Measurements from ENCODE around the gene TCAIM.

TCAIM gene

GRCh38 chr3:44402548-44402947, 64.0 kb downstream of the TCAIM start:
- Histone ChIP-seq H3K9me3 (ENCODE audit: insufficient read depth, low read depth, low read length) (no peaks in the 10 kb centered on the region), H2AFZ (ENCODE audit: insufficient read depth, low read length, poor library complexity) (no peak overlapping the region), H3K4me3 (ENCODE audit: low read depth, low read length) (no peak overlapping the region), H4K12ac (ENCODE audit: low read depth, low read length) (no peak overlapping the region), H3K79me1 (ENCODE audit: low read length) (no peaks in the 10 kb centered on the region), H2BK12ac (ENCODE audit: low read length) (no peak overlapping the region), H2BK5ac (ENCODE audit: low read depth, low read length, poor library complexity) (no peak overlapping the region), H4K91ac (ENCODE audit: low read depth, low read length) (no peak overlapping the region), H3K27me3 (ENCODE audit: insufficient read depth, low read length) (no peaks in the 10 kb centered on the region), H3K23ac (ENCODE audit: low read length) (no peak overlapping the region), H3K4ac (ENCODE audit: low read depth, low read length) (no peak overlapping the region), H3K9ac (ENCODE audit: low read length) (no peak overlapping the region), H3K36me3 (ENCODE audit: control insufficient read depth in 1 of 2, insufficient read depth in 2 of 2, low read length in 2 of 2) (peaks cover 0 to 7% of the 10 kb centered on the region in 2 experiments), H3K4me2 (ENCODE audit: low read length) (no peak overlapping the region), H3K27ac (ENCODE audit: low read depth, low read length) (no peak overlapping the region), H3K79me2 (ENCODE audit: control insufficient read depth, insufficient read depth, low read length, poor library complexity) (no peaks in the 10 kb centered on the region), H4K8ac (ENCODE audit: low read depth, low read length) (no peak overlapping the region), H3K14ac (ENCODE audit: low read length) (no peak overlapping the region), H3K4me1 (ENCODE audit: control insufficient read depth in 1 of 2, insufficient read depth in 2 of 2, low read length in 2 of 2) (peaks cover 2 to 5% of the 10 kb centered on the region in 2 experiments), H2AK5ac (ENCODE audit: low read length) (no peak overlapping the region), H3K18ac (ENCODE audit: low read length) (no peak overlapping the region), H2BK120ac (ENCODE audit: insufficient read depth, low read length, poor library complexity) (no peak overlapping the region)
- WGBS (ENCODE audit: extremely low coverage, insufficient coverage, insufficient read length): no CpG with 5 or more reads among the region's 3 CpGs
- no peak for DNase-seq

- Histone ChIP-seq H3K18ac (ENCODE audit: low read length) (no peak overlapping the region), H2BK12ac (ENCODE audit: low read length) (no peak overlapping the region), H3K14ac (ENCODE audit: low read length) (no peak overlapping the region), H2AFZ (ENCODE audit: insufficient read depth, low read length, poor library complexity) (no peak overlapping the region), H3K23ac (ENCODE audit: low read length) (no peak overlapping the region), H2AK5ac (ENCODE audit: low read length) (no peak overlapping the region), H3K4me3 (ENCODE audit: low read depth, low read length) (no peak overlapping the region), H3K79me2 (ENCODE audit: control insufficient read depth, insufficient read depth, low read length, poor library complexity) (no peaks in the 10 kb centered on the region), H3K9me3 (ENCODE audit: insufficient read depth, low read depth, low read length) (no peaks in the 10 kb centered on the region), H3K4me1 (ENCODE audit: control insufficient read depth in 1 of 2, insufficient read depth in 2 of 2, low read length in 2 of 2) (no peaks in the 10 kb centered on the region), H2BK120ac (ENCODE audit: insufficient read depth, low read length, poor library complexity) (no peak overlapping the region), H3K36me3 (ENCODE audit: control insufficient read depth in 1 of 2, insufficient read depth in 2 of 2, low read length in 2 of 2) (peaks cover 0 to 2% of the 10 kb centered on the region in 2 experiments), H3K27ac (ENCODE audit: low read depth, low read length) (no peak overlapping the region), H3K4ac (ENCODE audit: low read depth, low read length) (no peak overlapping the region), H3K27me3 (ENCODE audit: insufficient read depth, low read length) (no peaks in the 10 kb centered on the region), H3K79me1 (ENCODE audit: low read length) (no peaks in the 10 kb centered on the region), H4K8ac (ENCODE audit: low read depth, low read length) (no peak overlapping the region), H3K9ac (ENCODE audit: low read length) (no peak overlapping the region), H2BK5ac (ENCODE audit: low read depth, low read length, poor library complexity) (no peak overlapping the region), H3K4me2 (ENCODE audit: low read length) (no peak overlapping the region), H4K91ac (ENCODE audit: low read depth, low read length) (no peak overlapping the region), H4K12ac (ENCODE audit: low read depth, low read length) (no peak overlapping the region)
- no peak for DNase-seq
- WGBS (ENCODE audit: extremely low coverage, insufficient coverage, insufficient read length): no CpG with 5 or more reads among the region's 4 CpGs
Observed at GRCh38 chr3:44409640-44410410, 71.3 kb downstream of the TCAIM start.

GRCh38 chr3:44411031-44411645, 72.6 kb downstream of the TCAIM start:
- H2BK5ac ChIP-seq (ENCODE audit: low read depth, low read length, poor library complexity): no peak overlapping the region
- no peak overlapping the region for H2AFZ ChIP-seq (ENCODE audit: insufficient read depth, low read length, poor library complexity)
- no peak overlapping the region for H3K23ac ChIP-seq (ENCODE audit: low read length)
- no peaks in the 10 kb centered on the region for H3K27me3 ChIP-seq (ENCODE audit: insufficient read depth, low read length)
- no peak overlapping the region for H2BK120ac ChIP-seq (ENCODE audit: insufficient read depth, low read length, poor library complexity)
- H3K4me2 ChIP-seq (ENCODE audit: low read length): no peak overlapping the region
- H2BK12ac ChIP-seq (ENCODE audit: low read length): no peak overlapping the region
- peaks cover 3% of the 10 kb centered on the region for H3K9me3 ChIP-seq (ENCODE audit: insufficient read depth, low read depth, low read length)
- no peak overlapping the region for H2AK5ac ChIP-seq (ENCODE audit: low read length)
- H3K79me1 ChIP-seq (ENCODE audit: low read length): no peaks in the 10 kb centered on the region
- H3K79me2 ChIP-seq (ENCODE audit: control insufficient read depth, insufficient read depth, low read length, poor library complexity): no peaks in the 10 kb centered on the region
- no peak for DNase-seq
- H4K8ac ChIP-seq (ENCODE audit: low read depth, low read length): no peak overlapping the region
- no peak overlapping the region for H4K12ac ChIP-seq (ENCODE audit: low read depth, low read length)
- no peak overlapping the region for H3K4ac ChIP-seq (ENCODE audit: low read depth, low read length)
- no peak overlapping the region for H3K14ac ChIP-seq (ENCODE audit: low read length)
- no peak overlapping the region for H3K4me3 ChIP-seq (ENCODE audit: low read depth, low read length)
- no peak overlapping the region for H4K91ac ChIP-seq (ENCODE audit: low read depth, low read length)
- H3K36me3 ChIP-seq (ENCODE audit: control insufficient read depth in 1 of 2, insufficient read depth in 2 of 2, low read length in 2 of 2): peaks cover 0 to 2% of the 10 kb centered on the region in 2 experiments
- WGBS (ENCODE audit: extremely low coverage, insufficient coverage, insufficient read length): no CpG with 5 or more reads among the region's 11 CpGs
- H3K9ac ChIP-seq (ENCODE audit: low read length): no peak overlapping the region
- H3K4me1 ChIP-seq (ENCODE audit: control insufficient read depth in 1 of 2, insufficient read depth in 2 of 2, low read length in 2 of 2): no peaks in the 10 kb centered on the region
- H3K18ac ChIP-seq (ENCODE audit: low read length): no peak overlapping the region
- H3K27ac ChIP-seq (ENCODE audit: low read depth, low read length): no peak overlapping the region

GRCh38 chr3:44412365-44412764, 73.8 kb downstream of the TCAIM start:
- Histone ChIP-seq H4K91ac (ENCODE audit: low read depth, low read length) (no peak overlapping the region), H3K79me2 (ENCODE audit: control insufficient read depth, insufficient read depth, low read length, poor library complexity) (no peaks in the 10 kb centered on the region), H3K18ac (ENCODE audit: low read length) (no peak overlapping the region), H4K8ac (ENCODE audit: low read depth, low read length) (no peak overlapping the region), H3K79me1 (ENCODE audit: low read length) (no peaks in the 10 kb centered on the region), H3K14ac (ENCODE audit: low read length) (no peak overlapping the region), H2AK5ac (ENCODE audit: low read length) (no peak overlapping the region), H3K4me3 (ENCODE audit: low read depth, low read length) (no peak overlapping the region), H3K27ac (ENCODE audit: low read depth, low read length) (no peak overlapping the region), H3K4me1 (ENCODE audit: control insufficient read depth in 1 of 2, insufficient read depth in 2 of 2, low read length in 2 of 2) (no peaks in the 10 kb centered on the region), H3K4ac (ENCODE audit: low read depth, low read length) (no peak overlapping the region), H3K36me3 (ENCODE audit: control insufficient read depth in 1 of 2, insufficient read depth in 2 of 2, low read length in 2 of 2) (peaks cover 0 to 2% of the 10 kb centered on the region in 2 experiments), H3K23ac (ENCODE audit: low read length) (no peak overlapping the region), H2BK12ac (ENCODE audit: low read length) (no peak overlapping the region), H2BK120ac (ENCODE audit: insufficient read depth, low read length, poor library complexity) (no peak overlapping the region), H3K9me3 (ENCODE audit: insufficient read depth, low read depth, low read length) (peaks cover 7% of the 10 kb centered on the region), H3K4me2 (ENCODE audit: low read length) (no peak overlapping the region), H2AFZ (ENCODE audit: insufficient read depth, low read length, poor library complexity) (no peak overlapping the region), H2BK5ac (ENCODE audit: low read depth, low read length, poor library complexity) (no peak overlapping the region), H3K9ac (ENCODE audit: low read length) (no peak overlapping the region), H3K27me3 (ENCODE audit: insufficient read depth, low read length) (no peaks in the 10 kb centered on the region), H4K12ac (ENCODE audit: low read depth, low read length) (no peak overlapping the region)
- WGBS (ENCODE audit: extremely low coverage, insufficient coverage, insufficient read length): no CpG with 5 or more reads among the region's 10 CpGs
- no peak for DNase-seq

All from trophoblast cell (in vitro differentiated cells and primary cell).